UCSD-AML1 (cell line): ENCODE results near the gene CACNA1B.
"Not testable (repeated sequence)": the region's sequence is repeated elsewhere in the genome, so short reads cannot be mapped to it uniquely, and the experiment has no call there.

Experiments used
- DNase-seq: peaks from one replicate; lab custom pipeline; 2025; ENCODE audit not compliant: unreplicated experiment; lab: John Stamatoyannopoulos, UW

The CACNA1B gene

DNA sequence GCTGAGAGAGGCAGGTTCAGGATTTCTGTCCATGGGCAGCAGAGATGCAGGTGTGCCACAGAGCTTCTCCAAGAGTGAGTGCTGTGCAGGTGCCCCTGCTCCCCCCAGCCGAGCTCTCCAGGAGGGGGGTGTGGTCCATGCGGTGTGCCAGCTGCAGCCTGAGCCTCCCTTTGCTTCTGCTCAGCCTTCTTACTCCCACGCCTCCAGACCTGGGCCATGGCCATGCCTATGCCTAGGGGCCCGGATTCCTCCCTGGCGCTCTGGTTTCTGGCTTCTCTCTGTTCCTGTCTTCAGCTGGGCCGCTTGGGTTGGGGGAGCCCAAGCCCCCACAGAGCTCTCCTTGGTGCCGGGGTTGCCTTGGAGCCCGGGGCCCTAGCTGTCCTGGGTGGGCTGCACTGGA lies 133.3 kb downstream of the CACNA1B start:
- DNase-seq = no peak

- DNase-seq = no peak
Observed at GRCh38 chr9:138011951-138012500, 134.4 kb downstream of the CACNA1B start.

DNA sequence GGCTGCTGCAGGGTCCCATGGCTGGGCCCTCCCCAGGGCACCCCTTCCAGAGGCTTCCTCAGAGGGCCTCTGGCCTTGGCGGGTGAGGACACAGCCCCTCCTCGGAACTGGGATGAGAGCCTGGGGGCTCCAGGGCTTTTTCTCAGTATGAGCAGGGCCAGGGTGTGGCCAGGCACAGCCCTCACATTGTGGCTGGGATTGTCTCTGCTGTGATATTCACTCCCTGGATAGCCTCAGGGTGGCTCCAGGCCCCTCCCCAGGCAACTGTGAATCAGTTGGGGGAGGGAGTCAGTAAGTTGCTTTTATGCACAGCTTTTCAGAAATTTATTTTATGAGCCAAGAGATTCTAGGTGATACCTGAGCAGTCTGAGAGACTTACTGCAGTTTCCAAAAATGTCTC lies 135.7 kb downstream of the CACNA1B start:
- no peak for DNase-seq

DNA sequence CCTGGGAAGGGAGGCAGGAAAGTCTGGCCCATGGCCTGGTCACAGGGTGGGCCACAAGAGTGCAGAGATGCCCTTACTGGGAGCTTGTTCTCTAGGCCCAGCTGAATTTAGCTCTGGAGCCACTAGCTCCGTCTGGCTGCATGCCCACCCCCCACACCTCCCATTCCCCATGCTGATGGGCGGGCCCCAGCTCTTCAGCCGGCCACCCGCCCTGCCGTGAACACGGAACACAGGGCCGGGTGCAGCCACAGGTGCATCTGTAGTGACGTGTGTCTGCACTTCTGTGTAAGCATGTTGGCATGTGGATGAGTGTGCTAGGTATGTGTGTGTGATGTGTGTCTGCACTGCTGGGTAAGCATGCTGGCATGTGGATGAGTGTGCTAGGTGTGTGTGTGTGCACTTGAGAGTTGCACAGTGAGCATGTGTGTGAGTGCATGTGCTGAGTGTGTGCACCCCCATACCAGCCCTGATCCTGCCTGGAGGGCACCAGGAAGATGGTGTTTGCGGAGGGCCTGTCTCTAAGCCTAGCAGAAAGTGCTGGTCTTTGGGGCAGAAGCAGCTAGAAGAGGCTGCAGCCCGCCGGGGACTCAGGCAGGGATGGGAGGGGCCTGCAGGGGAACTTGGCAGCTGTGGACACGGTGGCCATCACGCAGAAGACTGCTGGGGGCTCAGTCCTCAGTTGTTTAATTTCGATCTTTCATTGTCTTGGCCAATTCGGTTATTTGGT lies 136.4 kb downstream of the CACNA1B start:
- no peak for DNase-seq

DNA sequence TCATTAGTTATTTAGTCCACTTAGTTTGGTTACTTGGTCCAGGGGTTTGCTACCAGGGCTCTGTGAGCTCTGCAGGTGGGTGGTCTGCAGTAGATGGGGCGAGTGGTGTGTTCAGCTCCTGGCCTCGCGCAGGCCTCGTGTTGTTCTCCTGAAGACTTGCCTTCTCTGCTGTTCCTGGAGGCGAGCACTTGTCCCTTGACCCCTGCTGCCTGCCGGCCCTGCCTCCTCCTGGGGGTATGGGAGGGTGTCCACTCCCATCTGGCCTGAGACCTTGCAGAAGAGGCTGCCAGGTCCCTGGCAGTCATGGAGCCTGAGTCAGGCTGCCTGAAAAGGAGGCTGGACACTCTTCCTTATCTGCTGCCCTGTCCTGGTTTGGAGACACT lies 137.0 kb downstream of the CACNA1B start:
- no peak for DNase-seq

GRCh38 chr9:138015021-138015829 lies 137.6 kb downstream of the CACNA1B start:
- DNase-seq = no peak

- no peak for DNase-seq
Observed at GRCh38 chr9:138016406-138017187, 139.0 kb downstream of the CACNA1B start.

DNA sequence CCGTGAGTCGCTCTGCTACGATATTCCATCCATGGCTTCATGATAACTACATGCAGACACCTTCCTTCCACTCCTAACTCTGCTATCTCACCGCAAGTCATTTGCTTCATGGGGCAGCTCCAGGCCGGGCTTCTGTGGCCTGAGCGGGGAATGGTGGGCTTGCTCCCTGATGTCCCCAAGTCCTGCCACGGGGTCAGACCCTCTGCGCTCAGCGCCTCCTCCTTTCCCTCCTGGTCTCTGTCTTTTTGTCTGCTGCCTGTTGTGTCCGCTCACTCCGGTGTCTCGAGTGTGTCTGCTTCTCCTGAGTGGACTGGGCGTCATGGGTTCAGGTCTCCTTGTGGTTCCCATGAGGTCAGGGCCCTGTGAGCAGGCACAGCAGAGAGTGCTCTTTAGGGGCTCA lies 139.6 kb downstream of the CACNA1B start:
- no peak for DNase-seq

DNA sequence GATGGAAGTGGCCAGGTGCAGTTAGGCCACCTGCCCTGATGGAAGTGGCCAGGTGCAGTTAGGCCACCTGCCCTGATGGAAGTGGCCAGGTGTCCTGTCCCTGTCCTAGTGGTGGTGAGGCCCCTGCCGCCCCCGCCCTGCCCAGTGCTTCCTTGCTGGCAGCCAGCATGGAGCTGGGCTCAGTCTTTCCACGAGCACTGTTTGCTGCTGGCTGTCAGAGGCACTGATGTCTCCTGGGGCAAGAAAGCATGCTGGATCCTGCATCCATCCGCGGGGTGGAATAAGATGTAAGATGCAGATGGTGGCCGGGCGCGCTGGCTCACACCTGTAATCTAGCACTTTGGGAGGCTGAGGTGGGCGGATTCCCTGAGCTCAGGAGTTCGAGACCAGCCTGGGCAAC lies 141.9 kb downstream of the CACNA1B start:
- DNase-seq = not testable (repeated sequence)

DNA sequence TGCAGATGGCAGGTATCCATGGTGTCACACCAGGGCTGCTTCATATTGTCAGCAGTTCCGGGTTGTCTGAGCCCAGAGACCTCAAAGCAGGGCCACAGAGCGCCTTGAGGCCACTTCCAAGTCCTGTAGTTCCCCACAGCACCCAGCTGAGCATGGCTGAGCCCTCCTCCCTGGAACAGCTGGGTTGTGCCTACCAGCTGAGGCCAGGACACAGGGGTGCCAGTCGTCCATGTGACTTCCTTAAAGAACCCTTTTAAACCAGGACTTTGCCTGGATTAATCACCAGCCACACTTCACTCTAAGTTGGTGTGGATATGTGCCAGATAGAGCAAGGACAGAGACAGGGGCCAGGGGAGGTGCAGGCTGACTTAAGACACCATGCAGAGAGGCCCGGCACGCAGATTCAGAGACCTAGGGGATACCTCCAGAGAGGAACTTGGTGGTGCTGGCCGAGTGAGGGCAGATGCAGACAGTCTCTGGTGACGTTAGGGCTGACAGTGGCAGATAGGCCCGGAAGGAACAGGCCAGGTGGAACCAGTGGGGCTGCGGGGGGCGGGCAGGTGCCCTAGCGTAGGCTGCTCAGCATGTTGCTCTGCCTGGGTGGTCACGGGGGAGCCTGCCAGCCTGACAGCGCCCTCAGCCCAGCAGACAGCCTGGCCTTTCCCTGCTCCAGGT lies 142.7 kb downstream of the CACNA1B start:
- DNase-seq = no peak

- DNase-seq = no peak
Observed at GRCh38 chr9:138020795-138021182, 143.2 kb downstream of the CACNA1B start.

- no peak for DNase-seq
Observed at GRCh38 chr9:138021251-138022056, 143.9 kb downstream of the CACNA1B start.

GRCh38 chr9:138022121-138022741 lies 144.6 kb downstream of the CACNA1B start:
- no peak for DNase-seq

GRCh38 chr9:138022756-138023393 lies 145.3 kb downstream of the CACNA1B start:
- no peak for DNase-seq

- DNase-seq = no peak
Observed at GRCh38 chr9:138023394-138024124, 146.0 kb downstream of the CACNA1B start.

GRCh38 chr9:138024131-138024530 lies 146.5 kb downstream of the CACNA1B start:
- DNase-seq = no peak

DNA sequence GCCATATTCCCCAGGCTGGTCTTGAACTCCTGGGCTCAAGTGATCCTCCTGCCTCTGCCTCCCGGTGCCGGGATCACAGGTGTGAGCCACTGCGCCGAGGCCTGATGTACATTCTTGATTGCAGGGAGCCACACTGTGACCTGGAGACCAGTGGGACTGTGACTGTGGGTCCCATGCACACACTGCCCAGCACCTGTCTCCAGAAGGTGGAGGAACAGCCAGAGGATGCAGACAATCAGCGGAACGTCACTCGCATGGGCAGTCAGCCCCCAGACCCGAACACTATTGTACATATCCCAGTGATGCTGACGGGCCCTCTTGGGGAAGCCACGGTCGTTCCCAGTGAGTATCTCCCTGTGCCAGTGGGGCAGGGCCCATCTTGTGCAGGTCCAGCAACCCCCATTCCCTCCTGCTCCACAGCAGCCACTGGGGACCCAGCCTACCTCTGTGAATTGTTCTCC lies 147.3 kb downstream of the CACNA1B start:
- no peak for DNase-seq

GRCh38 chr9:138025417-138025816 lies 147.8 kb downstream of the CACNA1B start:
- DNase-seq = no peak
